Upper lobe of right lung (tissue), 1 donor: Measurements from ENCODE around the gene SMIM12. TPM values are rescaled to one million over a fixed set of nuclear protein-coding genes. Genes with fewer than 3 reads are reported as not detected.
A peak's percentile ranks its signal among the peaks of the same experiment; 100 is the strongest.

Source experiments
- ATAC-seq: fragments of 200-7000 bp; cut with Tn5 transposase; one replicate; pipeline ENCODE4 v1.9.1; 2020; ENCODE audit warnings: mild to moderate bottlenecking, moderate library complexity
- DNase-seq: peaks from one replicate; pipeline ENCODE4 v3.0.0-alpha.2; 2020
- H3K27ac ChIP-seq: fragments of 200-600 bp; one replicate; pipeline ENCODE4 v1.8.0; 2022
- H3K27me3 ChIP-seq: fragments of 200-600 bp; one replicate; pipeline ENCODE4 v1.8.0; 2022; ENCODE audit warnings: mild to moderate bottlenecking
- H3K36me3 ChIP-seq: fragments of 200-600 bp; one replicate; pipeline ENCODE4 v1.8.0; 2022
- H3K4me1 ChIP-seq: fragments of 200-600 bp; one replicate; pipeline ENCODE4 v1.8.0; 2022
- H3K4me3 ChIP-seq: fragments of 200-600 bp; one replicate; pipeline ENCODE4 v1.8.0; 2022; ENCODE audit warnings: mild to moderate bottlenecking
- H3K9me3 ChIP-seq: fragments of 200-600 bp; one replicate; pipeline ENCODE4 v1.8.0; 2022
- intact Hi-C: fragments of 100-400 bp; cut with DNase I; formaldehyde crosslinking; loops from one replicate; pipeline ENCODE4 v1.11.0; 2022
- total RNA-seq: library from RNA; stranded (reverse); fragmentation: NEBNext Ultra II Directional; extraction: Animal tissue kit (Norgen Biotek cat#: 25700); gene quantifications from one replicate; pipeline ENCODE4 v1.2.1, GENCODE V29; 2021
- TF ChIP-seq, protein P1 (sequence below): fragments of 200-600 bp; IDR thresholded peaks from one replicate; pipeline ENCODE4 v1.8.0; 2022; ENCODE audit warnings: antibody characterized with exemption
- donor health status: DM: no; HTN: yes; CAD: no; lungs with severe emphysema.

SMIM12 gene
- total RNA-seq, 1 donor from 2014 or later: 38.6 TPM

DNA sequence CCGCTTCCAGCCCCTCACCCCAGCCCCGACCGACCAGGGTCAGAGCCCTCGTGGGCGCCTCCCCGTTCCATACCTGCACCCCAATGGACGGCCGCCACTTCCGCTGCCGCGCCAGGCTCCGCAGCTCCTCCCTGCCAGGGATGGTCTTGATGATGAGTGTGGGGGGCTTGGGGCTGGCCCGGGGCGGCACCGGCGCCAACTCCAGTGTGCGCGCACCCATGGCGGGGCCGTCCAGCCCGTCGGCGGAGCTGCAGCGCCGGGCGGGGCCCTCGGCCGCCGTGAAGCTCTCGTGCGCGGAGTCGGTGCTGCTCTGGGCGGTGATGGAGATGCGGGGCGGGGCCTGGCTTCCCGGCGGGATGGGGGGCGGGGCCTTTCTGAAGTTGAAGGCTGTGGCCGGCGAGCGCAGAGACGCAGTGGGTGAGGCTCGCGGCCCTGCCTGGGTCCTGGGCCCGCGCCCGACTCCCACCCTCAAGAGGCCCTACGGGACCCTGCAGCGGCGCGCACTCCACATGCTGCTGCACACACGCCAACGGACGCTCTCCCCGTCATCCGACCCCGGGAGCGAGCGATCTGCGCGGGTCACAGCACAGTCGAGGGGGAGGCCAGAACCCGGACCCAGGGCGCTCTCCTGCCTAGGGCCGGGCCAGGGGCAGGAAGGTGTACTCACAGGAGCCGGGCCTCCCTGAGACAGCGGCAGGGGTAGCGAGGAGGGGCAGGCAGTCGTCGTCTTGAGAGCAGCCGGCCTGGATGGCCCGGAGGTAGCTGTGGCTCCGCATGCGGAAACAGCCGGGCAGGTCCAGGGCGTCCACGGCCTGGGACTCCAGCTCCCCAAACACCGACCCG is 26.1 kb upstream of the SMIM12 start:
- H3K4me3 ChIP-seq: peak overlapping the region; percentile 29
- intact Hi-C loops: no loop called here
- H3K4me1 ChIP-seq: peaks cover 5% of the 10 kb centered on the region
- TF ChIP-seq, protein P1, sequence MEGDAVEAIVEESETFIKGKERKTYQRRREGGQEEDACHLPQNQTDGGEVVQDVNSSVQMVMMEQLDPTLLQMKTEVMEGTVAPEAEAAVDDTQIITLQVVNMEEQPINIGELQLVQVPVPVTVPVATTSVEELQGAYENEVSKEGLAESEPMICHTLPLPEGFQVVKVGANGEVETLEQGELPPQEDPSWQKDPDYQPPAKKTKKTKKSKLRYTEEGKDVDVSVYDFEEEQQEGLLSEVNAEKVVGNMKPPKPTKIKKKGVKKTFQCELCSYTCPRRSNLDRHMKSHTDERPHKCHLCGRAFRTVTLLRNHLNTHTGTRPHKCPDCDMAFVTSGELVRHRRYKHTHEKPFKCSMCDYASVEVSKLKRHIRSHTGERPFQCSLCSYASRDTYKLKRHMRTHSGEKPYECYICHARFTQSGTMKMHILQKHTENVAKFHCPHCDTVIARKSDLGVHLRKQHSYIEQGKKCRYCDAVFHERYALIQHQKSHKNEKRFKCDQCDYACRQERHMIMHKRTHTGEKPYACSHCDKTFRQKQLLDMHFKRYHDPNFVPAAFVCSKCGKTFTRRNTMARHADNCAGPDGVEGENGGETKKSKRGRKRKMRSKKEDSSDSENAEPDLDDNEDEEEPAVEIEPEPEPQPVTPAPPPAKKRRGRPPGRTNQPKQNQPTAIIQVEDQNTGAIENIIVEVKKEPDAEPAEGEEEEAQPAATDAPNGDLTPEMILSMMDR: no peak
- peak; percentile 70 for DNase-seq
- H3K27me3 ChIP-seq: peaks cover 45% of the 10 kb centered on the region
- peak; percentile 82 for ATAC-seq
- no peaks in the 10 kb centered on the region for H3K9me3 ChIP-seq
- H3K27ac ChIP-seq: no peak overlapping the region
- no peaks in the 10 kb centered on the region for H3K36me3 ChIP-seq

DNA sequence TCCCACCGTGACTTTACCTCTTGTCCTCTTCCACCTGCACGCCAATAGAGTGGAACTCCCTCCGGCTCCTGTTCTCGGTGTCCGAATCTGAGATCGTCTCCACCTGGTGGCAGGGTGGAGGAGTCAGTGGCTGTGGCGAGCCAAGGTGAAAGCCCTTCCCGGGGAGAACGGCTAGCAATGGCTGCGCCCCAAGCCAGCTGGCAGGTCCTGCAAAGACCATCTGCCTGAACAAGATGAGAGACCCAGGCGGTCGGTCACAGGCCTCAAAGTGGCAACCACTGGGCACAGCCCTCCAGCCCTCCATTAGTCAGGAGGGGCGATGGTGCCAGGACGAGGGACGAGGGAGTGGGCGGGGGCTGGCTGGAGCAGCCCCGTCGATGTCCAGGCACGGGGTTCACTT is 25.4 kb upstream of the SMIM12 start:
- Histone ChIP-seq H3K4me1 (peaks cover 5% of the 10 kb centered on the region), H3K4me3 (no peak overlapping the region), H3K27me3 (peaks cover 45% of the 10 kb centered on the region), H3K36me3 (no peaks in the 10 kb centered on the region), H3K27ac (no peak overlapping the region), H3K9me3 (no peaks in the 10 kb centered on the region)
- no peak for ATAC-seq
- intact Hi-C loops: no loop called here
- DNase-seq: no peak
- TF ChIP-seq, protein P1: no peak

DNA sequence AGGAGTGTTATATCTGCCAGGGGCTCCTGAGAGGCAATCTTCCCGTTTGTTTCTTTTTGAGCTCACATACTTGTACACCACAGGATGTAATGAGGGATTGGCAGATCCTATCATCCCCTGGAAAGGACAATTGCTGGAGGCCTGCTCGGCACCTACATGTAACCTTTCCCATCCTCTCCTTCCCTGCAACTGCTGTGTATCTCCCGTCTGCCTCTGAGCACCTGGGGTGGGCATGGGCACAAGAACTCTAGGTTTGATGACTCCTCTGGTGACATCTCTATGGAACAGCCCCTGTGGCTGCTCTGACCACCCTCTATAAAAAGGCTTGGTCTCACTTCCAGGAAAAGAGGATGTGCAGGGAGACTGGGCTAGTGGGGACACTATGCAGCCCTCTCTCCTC is 25.0 kb upstream of the SMIM12 start:
- DNase-seq (no peak), ATAC-seq (no peak)
- Histone ChIP-seq H3K4me1 (peaks cover 5% of the 10 kb centered on the region), H3K27ac (no peak overlapping the region), H3K4me3 (no peak overlapping the region), H3K9me3 (no peaks in the 10 kb centered on the region), H3K27me3 (peaks cover 45% of the 10 kb centered on the region), H3K36me3 (no peaks in the 10 kb centered on the region)
- TF ChIP-seq, protein P1: no peak
- intact Hi-C loops: no loop called here

DNA sequence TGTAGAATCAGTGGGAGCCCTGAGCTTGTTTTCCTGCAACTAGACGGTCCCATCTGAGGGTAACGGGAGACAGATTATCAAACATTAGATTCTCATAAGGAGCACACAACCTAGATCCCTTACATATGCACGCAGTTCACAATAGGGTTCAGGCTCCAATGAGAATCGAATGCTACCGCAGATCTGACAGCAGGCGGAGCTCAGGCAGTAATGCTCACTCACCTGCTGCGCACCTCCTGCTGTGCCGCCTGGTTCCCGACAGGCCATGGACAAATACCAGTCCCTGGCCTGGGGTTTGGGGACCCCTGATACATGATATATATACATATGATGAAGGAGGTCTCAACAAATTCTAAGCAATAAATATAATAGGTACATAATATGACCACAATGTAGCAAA is 19.7 kb upstream of the SMIM12 start:
- no peak for ATAC-seq
- intact Hi-C loops: no loop called here
- H3K4me1 ChIP-seq: no peaks in the 10 kb centered on the region
- TF ChIP-seq, protein P1: no peak
- no peaks in the 10 kb centered on the region for H3K36me3 ChIP-seq
- no peak overlapping the region for H3K27ac ChIP-seq
- no peak overlapping the region for H3K4me3 ChIP-seq
- DNase-seq: no peak
- H3K27me3 ChIP-seq: peaks cover 23% of the 10 kb centered on the region
- no peaks in the 10 kb centered on the region for H3K9me3 ChIP-seq

DNA sequence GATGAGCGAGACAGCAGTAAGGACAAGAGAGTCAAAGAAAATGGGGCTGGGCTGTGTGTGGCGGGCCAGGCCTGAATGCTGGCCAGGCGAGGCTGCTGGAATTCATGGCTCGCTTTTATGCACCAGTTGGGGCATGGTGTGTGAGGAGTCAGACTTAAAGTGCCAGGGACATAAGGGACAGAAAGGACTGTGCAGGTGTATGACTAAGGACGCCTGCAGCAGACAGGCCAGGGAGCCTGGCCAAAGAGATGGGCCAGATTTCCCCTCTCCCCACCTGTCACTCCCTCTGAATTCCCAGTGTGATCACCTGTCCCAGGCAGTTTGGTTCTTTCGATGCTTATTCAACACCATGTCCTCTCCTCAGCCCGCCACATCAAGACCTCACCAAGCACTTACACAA is 16.9 kb upstream of the SMIM12 start:
- H3K27me3 ChIP-seq: peaks cover 6% of the 10 kb centered on the region
- DNase-seq: no peak
- TF ChIP-seq, protein P1: no peak
- H3K4me1 ChIP-seq: no peaks in the 10 kb centered on the region
- no peak for ATAC-seq
- H3K36me3 ChIP-seq: no peaks in the 10 kb centered on the region
- no peaks in the 10 kb centered on the region for H3K9me3 ChIP-seq
- intact Hi-C loops: no loop called here
- H3K27ac ChIP-seq: no peak overlapping the region
- no peak overlapping the region for H3K4me3 ChIP-seq
